ENCODE measurements around the gene SBF2.
"Not testable (repeated sequence)": the region's sequence is repeated elsewhere in the genome, so short reads cannot be mapped to it uniquely, and the experiment has no call there.

DNA sequence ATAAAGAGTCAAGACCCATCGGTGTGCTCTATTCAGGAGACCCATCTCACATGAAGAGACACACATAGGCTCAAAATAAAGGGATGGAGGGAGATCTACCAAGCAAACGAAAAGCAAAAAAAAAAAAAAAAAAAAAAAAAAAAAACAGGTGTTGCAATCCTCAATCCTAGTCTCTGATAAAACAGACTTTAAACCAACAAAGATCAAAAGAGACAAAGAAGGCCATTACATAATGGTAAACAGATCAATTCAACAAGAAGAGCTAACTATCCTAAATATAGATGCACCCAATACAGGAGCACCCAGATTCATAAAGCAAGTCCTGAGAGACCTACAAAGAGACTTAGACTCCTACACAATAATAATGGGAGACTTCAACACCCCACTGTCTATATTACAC, 361.2 kb downstream of the SBF2 start:
- TF ChIP-seq, protein P1, sequence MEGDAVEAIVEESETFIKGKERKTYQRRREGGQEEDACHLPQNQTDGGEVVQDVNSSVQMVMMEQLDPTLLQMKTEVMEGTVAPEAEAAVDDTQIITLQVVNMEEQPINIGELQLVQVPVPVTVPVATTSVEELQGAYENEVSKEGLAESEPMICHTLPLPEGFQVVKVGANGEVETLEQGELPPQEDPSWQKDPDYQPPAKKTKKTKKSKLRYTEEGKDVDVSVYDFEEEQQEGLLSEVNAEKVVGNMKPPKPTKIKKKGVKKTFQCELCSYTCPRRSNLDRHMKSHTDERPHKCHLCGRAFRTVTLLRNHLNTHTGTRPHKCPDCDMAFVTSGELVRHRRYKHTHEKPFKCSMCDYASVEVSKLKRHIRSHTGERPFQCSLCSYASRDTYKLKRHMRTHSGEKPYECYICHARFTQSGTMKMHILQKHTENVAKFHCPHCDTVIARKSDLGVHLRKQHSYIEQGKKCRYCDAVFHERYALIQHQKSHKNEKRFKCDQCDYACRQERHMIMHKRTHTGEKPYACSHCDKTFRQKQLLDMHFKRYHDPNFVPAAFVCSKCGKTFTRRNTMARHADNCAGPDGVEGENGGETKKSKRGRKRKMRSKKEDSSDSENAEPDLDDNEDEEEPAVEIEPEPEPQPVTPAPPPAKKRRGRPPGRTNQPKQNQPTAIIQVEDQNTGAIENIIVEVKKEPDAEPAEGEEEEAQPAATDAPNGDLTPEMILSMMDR (IDR thresholded peaks at IDR 0.05; ENCODE audit: insufficient read depth, low read length, poor library complexity, severe bottlenecking): not testable (repeated sequence)
- not testable (repeated sequence) for TF ChIP-seq EZH2phosphoT487 (conservative IDR thresholded peaks at IDR 0.05; ENCODE audit: low read length)

All from SU-DHL-6 (cell line).